ENCODE results near the gene OR4D2. TPM values are rescaled to one million over a fixed set of nuclear protein-coding genes. Genes with fewer than 3 reads are reported as not detected.
A peak's percentile ranks its signal among the peaks of the same experiment; 100 is the strongest.

Gene OR4D2
- not detected for total RNA-seq
- long read RNA-seq = 0 reads

DNA sequence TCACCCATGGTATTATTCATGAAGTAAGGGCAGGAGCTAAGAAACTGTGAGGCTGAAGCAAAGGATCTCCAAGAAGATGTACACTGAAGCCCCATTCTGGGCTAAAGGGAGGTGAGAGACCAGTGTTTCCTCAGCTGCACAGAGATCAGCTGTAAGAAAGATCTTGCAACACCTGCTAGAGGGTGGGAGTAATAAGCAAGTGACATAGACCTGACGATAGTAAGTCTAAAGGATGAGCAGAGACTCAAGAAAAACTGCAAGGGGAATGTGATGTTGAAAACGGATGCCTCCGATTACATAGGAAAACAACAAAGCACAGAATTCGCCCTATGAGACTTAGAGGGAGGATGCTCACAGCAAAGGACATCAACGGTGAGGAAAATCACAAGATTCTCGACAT, at the start of gene OR4D2:
TSS of gene OR4D2 (plus strand) at position 301 of the 400 bp plus-strand sequence. CDS start 2,674 bp downstream, outside the sequence.
- peaks cover 2% of the 10 kb centered on the region for H3K9me3 ChIP-seq (replicated peaks)
- no peak within 1 kb of the TSS for H3K4me3 ChIP-seq
- intact Hi-C loops (cut with micrococcal nuclease) = no loop called here
- H3K36me3 ChIP-seq = no peaks in the 10 kb centered on the region
- no peak for DNase-seq
- no peaks in the 10 kb centered on the region for H3K4me1 ChIP-seq
- TF ChIP-seq, protein P1, sequence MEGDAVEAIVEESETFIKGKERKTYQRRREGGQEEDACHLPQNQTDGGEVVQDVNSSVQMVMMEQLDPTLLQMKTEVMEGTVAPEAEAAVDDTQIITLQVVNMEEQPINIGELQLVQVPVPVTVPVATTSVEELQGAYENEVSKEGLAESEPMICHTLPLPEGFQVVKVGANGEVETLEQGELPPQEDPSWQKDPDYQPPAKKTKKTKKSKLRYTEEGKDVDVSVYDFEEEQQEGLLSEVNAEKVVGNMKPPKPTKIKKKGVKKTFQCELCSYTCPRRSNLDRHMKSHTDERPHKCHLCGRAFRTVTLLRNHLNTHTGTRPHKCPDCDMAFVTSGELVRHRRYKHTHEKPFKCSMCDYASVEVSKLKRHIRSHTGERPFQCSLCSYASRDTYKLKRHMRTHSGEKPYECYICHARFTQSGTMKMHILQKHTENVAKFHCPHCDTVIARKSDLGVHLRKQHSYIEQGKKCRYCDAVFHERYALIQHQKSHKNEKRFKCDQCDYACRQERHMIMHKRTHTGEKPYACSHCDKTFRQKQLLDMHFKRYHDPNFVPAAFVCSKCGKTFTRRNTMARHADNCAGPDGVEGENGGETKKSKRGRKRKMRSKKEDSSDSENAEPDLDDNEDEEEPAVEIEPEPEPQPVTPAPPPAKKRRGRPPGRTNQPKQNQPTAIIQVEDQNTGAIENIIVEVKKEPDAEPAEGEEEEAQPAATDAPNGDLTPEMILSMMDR (IDR thresholded peaks at IDR 0.05; ENCODE audit: borderline replicate concordance) = no peak
- H3K27me3 ChIP-seq (ENCODE audit: low read depth) = peaks cover 88% of the 10 kb centered on the region
- no peak within 1 kb of the TSS for H3K27ac ChIP-seq (replicated peaks)

DNA sequence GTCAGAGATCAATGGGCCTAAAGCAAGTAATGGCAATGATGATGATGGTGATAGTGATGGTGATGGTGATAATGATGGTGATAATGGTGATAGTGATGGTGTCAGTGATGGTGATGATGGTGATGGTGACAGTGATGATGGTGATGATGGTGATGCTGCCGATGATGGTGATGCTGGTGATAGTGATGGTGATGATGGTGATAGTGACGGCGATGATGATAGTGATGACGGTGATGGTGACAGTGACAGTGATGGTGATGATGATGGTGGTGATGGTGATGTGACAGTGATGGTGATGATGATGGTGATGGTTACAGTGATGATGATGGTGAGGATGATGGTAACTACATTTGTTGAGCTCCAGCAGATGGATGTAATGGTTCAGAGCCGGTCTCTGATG, 49.4 kb upstream of the OR4D2 start:
- intact Hi-C loops (cut with micrococcal nuclease) = loop anchor here (10.0 kb wide), 2 partner anchors 113 to 263 kb away; partner anchors contain the start of genes MRPS23 and SRSF1
- DNase-seq = no peak
- H3K36me3 ChIP-seq = no peaks in the 10 kb centered on the region
- H3K9me3 ChIP-seq (replicated peaks) = no peaks in the 10 kb centered on the region
- H3K27me3 ChIP-seq (ENCODE audit: low read depth) = peaks cover 30% of the 10 kb centered on the region
- no peak overlapping the region for H3K4me3 ChIP-seq
- TF ChIP-seq, protein P1 (IDR thresholded peaks at IDR 0.05; ENCODE audit: borderline replicate concordance) = no peak
- no peaks in the 10 kb centered on the region for H3K4me1 ChIP-seq
- no peak overlapping the region for H3K27ac ChIP-seq (replicated peaks)

DNA sequence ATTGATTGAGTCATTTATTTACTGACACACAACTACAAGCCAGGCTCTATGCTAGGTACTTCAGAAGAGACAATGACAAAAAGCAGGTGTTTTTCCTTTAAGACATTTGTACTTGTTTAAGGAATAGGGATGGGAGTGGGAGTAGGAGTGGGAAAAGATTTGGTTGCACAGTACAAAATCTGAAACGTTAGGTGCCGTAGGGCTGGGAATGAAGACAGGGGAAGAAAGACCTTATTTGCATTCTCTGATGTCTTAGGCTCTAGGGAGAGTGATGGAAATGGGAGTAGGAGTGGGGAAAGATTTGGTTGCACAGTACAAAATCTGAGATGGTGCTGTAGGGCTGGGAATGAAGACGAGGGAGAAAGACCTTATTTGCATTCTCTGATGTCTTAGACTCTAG, 47.3 kb upstream of the OR4D2 start:
- TF ChIP-seq, protein P1 (IDR thresholded peaks at IDR 0.05; ENCODE audit: borderline replicate concordance) = no peak
- Histone ChIP-seq H3K27me3 (ENCODE audit: low read depth) (peaks cover 38% of the 10 kb centered on the region), H3K9me3 (replicated peaks) (no peaks in the 10 kb centered on the region), H3K4me1 (no peaks in the 10 kb centered on the region), H3K4me3 (no peak overlapping the region), H3K36me3 (no peaks in the 10 kb centered on the region), H3K27ac (replicated peaks) (no peak overlapping the region)
- DNase-seq = no peak
- intact Hi-C loops (cut with micrococcal nuclease) = loop anchor here (10.0 kb wide), 2 partner anchors 115 to 265 kb away; partner anchors contain the start of genes MRPS23 and SRSF1

DNA sequence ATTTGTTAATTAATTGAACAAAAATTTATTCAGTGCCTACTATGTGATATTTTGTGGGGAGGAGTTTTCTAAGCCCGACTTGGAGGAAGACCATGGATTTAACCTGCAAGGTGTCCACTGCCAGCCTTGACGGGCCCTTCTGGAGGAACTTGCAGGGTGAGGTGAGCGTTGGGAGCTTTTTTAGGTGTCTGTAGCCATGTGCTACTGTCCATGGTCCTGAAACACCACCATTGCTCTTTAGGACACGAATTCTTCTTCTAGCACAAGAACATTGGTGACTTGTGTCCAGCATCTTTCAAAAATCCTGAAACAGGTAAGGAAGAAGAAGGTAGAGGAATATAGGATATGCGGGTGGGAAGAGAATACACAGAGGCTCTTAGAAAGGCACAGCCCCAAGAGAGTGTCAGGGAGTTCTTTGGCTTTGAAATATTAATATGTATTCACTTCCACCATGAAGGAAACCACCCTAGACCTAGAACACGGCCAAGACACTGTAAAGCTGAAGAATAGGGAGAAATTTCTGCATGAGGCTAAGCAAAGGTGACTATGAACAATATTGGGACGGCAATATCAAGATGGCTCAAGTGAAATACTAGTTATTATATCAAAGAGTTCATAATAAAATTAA, 46.5 kb upstream of the OR4D2 start:
- Histone ChIP-seq H3K27me3 (ENCODE audit: low read depth) (peaks cover 34% of the 10 kb centered on the region), H3K27ac (replicated peaks) (no peak overlapping the region), H3K4me1 (no peaks in the 10 kb centered on the region), H3K4me3 (no peak overlapping the region), H3K9me3 (replicated peaks) (no peaks in the 10 kb centered on the region), H3K36me3 (no peaks in the 10 kb centered on the region)
- DNase-seq = no peak
- TF ChIP-seq, protein P1 (IDR thresholded peaks at IDR 0.05; ENCODE audit: borderline replicate concordance) = no peak
- intact Hi-C loops (cut with micrococcal nuclease) = no loop called here

DNA sequence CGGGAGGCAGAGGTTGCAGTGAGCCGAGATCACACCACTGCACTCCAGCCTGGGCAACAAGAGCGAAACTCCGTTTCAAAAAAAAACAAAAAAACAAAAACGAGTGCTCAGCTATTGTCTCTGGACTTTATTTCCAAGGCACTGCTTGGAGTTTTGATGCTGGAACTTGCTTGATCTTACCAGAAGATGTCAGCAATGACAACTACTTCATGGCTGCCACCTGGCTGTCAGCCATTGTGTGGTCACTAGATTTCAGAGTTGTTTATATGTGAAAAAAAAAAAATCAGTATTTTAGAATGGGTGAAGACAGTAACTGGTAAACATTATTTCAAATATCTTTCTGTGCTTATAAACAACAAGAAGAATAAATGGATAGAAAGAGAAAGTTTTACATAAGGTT, 44.9 kb upstream of the OR4D2 start:
- intact Hi-C loops (cut with micrococcal nuclease) = no loop called here
- no peak overlapping the region for H3K4me3 ChIP-seq
- no peaks in the 10 kb centered on the region for H3K36me3 ChIP-seq
- TF ChIP-seq, protein P1 (IDR thresholded peaks at IDR 0.05; ENCODE audit: borderline replicate concordance) = peak; percentile 39
- peaks cover 34% of the 10 kb centered on the region for H3K27me3 ChIP-seq (ENCODE audit: low read depth)
- DNase-seq = no peak
- H3K4me1 ChIP-seq = no peaks in the 10 kb centered on the region
- H3K9me3 ChIP-seq (replicated peaks) = no peaks in the 10 kb centered on the region
- H3K27ac ChIP-seq (replicated peaks) = no peak overlapping the region

Data from left ventricle myocardium inferior (tissue), 1 donor.